NCI-H2081 (cell line): Measurements from ENCODE around the gene TFPT.
A peak's percentile ranks its signal among the peaks of the same experiment; 100 is the strongest.
"Not testable (repeated sequence)": the region's sequence is repeated elsewhere in the genome, so short reads cannot be mapped to it uniquely, and the experiment has no call there.

Source experiments
- DNase-seq, 2 experiments: peaks; one replicate each; lab custom pipeline; 2025; lab: John Stamatoyannopoulos, UW

The TFPT gene

GRCh38 chr19:54121259-54121658 lies 5.8 kb upstream of the TFPT start:
- DNase-seq = no peak

GRCh38 chr19:54114340-54115108 lies 933 bp downstream of the TFPT start:
- peak; percentile 20 to 36 for DNase-seq

GRCh38 chr19:54109651-54110050 lies 5.8 kb downstream of the TFPT start:
- DNase-seq = no peak

- no peak for DNase-seq
These were observed 7.0 kb downstream of the TFPT start for GRCh38 chr19:54108496-54108895.

- DNase-seq = no peak
These were observed 7.5 kb downstream of the TFPT start for GRCh38 chr19:54107876-54108490.

GRCh38 chr19:54106716-54107115 lies 8.7 kb downstream of the TFPT start:
- no peak for DNase-seq

- no peak for DNase-seq
These were observed 9.7 kb downstream of the TFPT start for GRCh38 chr19:54105796-54106195.

- no peak for DNase-seq
These were observed 10.3 kb downstream of the TFPT start for GRCh38 chr19:54104998-54105715.

GRCh38 chr19:54102421-54103169 lies 12.9 kb downstream of the TFPT start, which contains the start of gene NDUFA3:
TSS of gene NDUFA3 (plus strand) at chr19:54102855. CDS start at chr19:54102879, 24 bp downstream.
- DNase-seq = peak; percentile 97 to 98

- DNase-seq = no peak
These were observed 14.9 kb downstream of the TFPT start, which contains the start of gene OSCAR for GRCh38 chr19:54100561-54100960. TSS of gene OSCAR (minus strand) at chr19:54100803. CDS start at chr19:54100792, 11 bp downstream.

GRCh38 chr19:54099903-54100255 lies 15.6 kb downstream of the TFPT start:
- not testable (repeated sequence) for DNase-seq

- no peak for DNase-seq
These were observed 16.1 kb downstream of the TFPT start for GRCh38 chr19:54099190-54099902.

- DNase-seq = no peak
These were observed 18.8 kb downstream of the TFPT start for GRCh38 chr19:54096617-54097106.

GRCh38 chr19:54095859-54096616 lies 19.4 kb downstream of the TFPT start:
- not testable (repeated sequence) for DNase-seq

GRCh38 chr19:54095136-54095858 lies 20.2 kb downstream of the TFPT start:
- no peak for DNase-seq

- DNase-seq = no peak
These were observed 20.9 kb downstream of the TFPT start for GRCh38 chr19:54094426-54095000.

- DNase-seq = no peak
These were observed 31.0 kb downstream of the TFPT start for GRCh38 chr19:54084410-54084809.

- no peak for DNase-seq
These were observed 34.4 kb downstream of the TFPT start, which contains the start of gene TARM1 for GRCh38 chr19:54081032-54081431. TSS of gene TARM1 (minus strand) at chr19:54081365. CDS start at chr19:54081340, 25 bp downstream.

- no peak for DNase-seq
These were observed 38.1 kb downstream of the TFPT start for GRCh38 chr19:54077334-54077733.
